H1 (cell line): ENCODE measurements around the gene EBF3. TPM values are rescaled to one million over a fixed set of nuclear protein-coding genes. Genes with fewer than 3 reads are reported as not detected.

Experiments used
- CTCF ChIA-PET: fragments of 300-600 bp; sonication (Branson Sonifier 250); formaldehyde crosslinking; loops from one replicate; lab custom pipeline; 2021; ENCODE audit not compliant: partially characterized antibody; lab: Charles Lee
- POLR2A ChIA-PET: fragments of 300-600 bp; sonication (Branson Sonifier 250); formaldehyde crosslinking; loops from one replicate; lab custom pipeline; 2021; ENCODE audit warnings: inconsistent platforms; ENCODE audit not compliant: partially characterized antibody; lab: Charles Lee
- DNase-seq, 2 experiments: peaks; one replicate each; pipeline versions ENCODE4 v3.0.0 to v3.0.0-alpha.2; 2010 to 2022; ENCODE audit warnings: low spot score in 2 of 2, low read depth in 1 of 2, mixed read lengths in 1 of 2
- FAIRE-seq: peaks from 2 replicates; lab custom pipeline; 2011; peaks lifted over from hg19 to GRCh38; lab: Jason Lieb, UNC
- H2AFZ ChIP-seq: 2 replicates; pipeline ENCODE4 v1.8.1; 2012; ENCODE audit warnings: low read length, inconsistent platforms
- H2AK5ac ChIP-seq: 2 replicates; pipeline ENCODE4 v1.6.1; 2013; ENCODE audit warnings: low read depth, low read length
- H2BK120ac ChIP-seq: replicated peaks from 2 replicates; pipeline ENCODE3; 2013; ENCODE audit warnings: low read depth, low read length, inconsistent platforms
- H2BK12ac ChIP-seq: 2 replicates; pipeline ENCODE4 v1.6.1; 2013; ENCODE audit warnings: low read depth, low read length
- H2BK15ac ChIP-seq: 2 replicates; pipeline ENCODE4 v1.6.1; 2013; ENCODE audit warnings: low read length
- H2BK20ac ChIP-seq: 2 replicates; pipeline ENCODE4 v1.6.1; 2013; ENCODE audit warnings: low read length
- H2BK5ac ChIP-seq: 2 replicates; pipeline ENCODE4 v1.6.1; 2013; ENCODE audit warnings: low read depth, low read length
- H3K14ac ChIP-seq: 2 replicates; pipeline ENCODE4 v1.6.1; 2013; ENCODE audit warnings: inconsistent platforms; ENCODE audit not compliant: insufficient read length
- H3K18ac ChIP-seq: 2 replicates; pipeline ENCODE4 v1.6.1; 2013; ENCODE audit warnings: low read length; ENCODE audit errors: extremely low read depth
- H3K23ac ChIP-seq: 2 replicates; pipeline ENCODE4 v1.6.1; 2013; ENCODE audit warnings: inconsistent platforms; ENCODE audit not compliant: insufficient read length
- H3K23me2 ChIP-seq: 2 replicates; pipeline ENCODE4 v1.6.1; 2013; ENCODE audit warnings: low read depth, low read length
- H3K27ac ChIP-seq: 2 replicates; pipeline ENCODE4 v1.6.1; 2011; ENCODE audit warnings: low read depth, low read length, inconsistent platforms
- H3K27me3 ChIP-seq, 4 experiments: replicated peaks in 1 of 4; 1 replicate in 1 of 4; 2 replicates in 3 of 4; pipeline versions ENCODE4 v1.6.1 to v1.8.1; 2011 to 2013; ENCODE audit warnings: low read length in 3 of 4, mild to moderate bottlenecking in 3 of 4, inconsistent platforms in 2 of 4, mixed read lengths in 2 of 4, moderate library complexity in 1 of 4; ENCODE audit not compliant: control insufficient read depth in 3 of 4, insufficient read depth in 3 of 4; ENCODE audit errors: extremely low read depth in 1 of 4
- H3K36me3 ChIP-seq, 4 experiments: 2 replicates each; pipeline versions ENCODE4 v1.6.1 to v1.8.1; 2011 to 2013; ENCODE audit warnings: mild to moderate bottlenecking in 4 of 4, low read length in 3 of 4, moderate library complexity in 2 of 4, control low read depth in 1 of 4, inconsistent platforms in 1 of 4; ENCODE audit not compliant: insufficient read depth in 4 of 4, control insufficient read depth in 2 of 4
- H3K4ac ChIP-seq: replicated peaks from 2 replicates; pipeline ENCODE3; 2013; ENCODE audit warnings: low read length, low read depth, mixed read lengths, inconsistent platforms; ENCODE audit not compliant: insufficient read length
- H3K4me1 ChIP-seq, 4 experiments: replicated peaks in 1 of 4; 1 replicate in 1 of 4; 2 replicates in 3 of 4; pipeline versions ENCODE4 v1.6.1 to v1.8.1; 2011 to 2013; ENCODE audit warnings: low read length in 3 of 4, inconsistent platforms in 2 of 4, mixed read lengths in 1 of 4; ENCODE audit not compliant: insufficient read depth in 4 of 4, control insufficient read depth in 3 of 4
- H3K4me2 ChIP-seq, 2 experiments: 2 replicates each; pipeline versions ENCODE4 v1.6.1 to v1.8.1; 2011 to 2013; ENCODE audit warnings: low read depth in 2 of 2, low read length in 2 of 2, control low read depth in 1 of 2, inconsistent platforms in 1 of 2, mild to moderate bottlenecking in 1 of 2; ENCODE audit not compliant: insufficient read depth in 1 of 2
- H3K4me3 ChIP-seq, 4 experiments: fragments of 200-600, 300-600 bp in 1 of 4; sonication (generic), shearing (Covaris generic), sonication (Bioruptor Twin) in 1 of 4; 2 replicates each; pipeline versions ENCODE4 v1.5.1 to v1.8.1; 2011 to 2016; ENCODE audit warnings: low read length in 4 of 4, low read depth in 3 of 4, control low read depth in 2 of 4, inconsistent platforms in 2 of 4, mild to moderate bottlenecking in 2 of 4, mixed read lengths in 1 of 4, moderate library complexity in 1 of 4; ENCODE audit not compliant: insufficient read depth in 2 of 4; ENCODE audit errors: extremely low read depth in 1 of 4
- H3K56ac ChIP-seq: replicated peaks from 2 replicates; pipeline ENCODE3; 2013; ENCODE audit warnings: low read depth, mild to moderate bottlenecking, mixed read lengths, low read length, inconsistent platforms; ENCODE audit not compliant: insufficient read length
- H3K79me1 ChIP-seq: 2 replicates; pipeline ENCODE4 v1.6.1; 2013; ENCODE audit warnings: low read depth, low read length, control low read depth
- H3K79me2 ChIP-seq, 2 experiments: 2 replicates each; pipeline versions ENCODE4 v1.6.1 to v1.8.1; 2012 to 2013; ENCODE audit warnings: low read length in 2 of 2, mild to moderate bottlenecking in 2 of 2, inconsistent platforms in 1 of 2; ENCODE audit not compliant: insufficient read depth in 2 of 2, control insufficient read depth in 1 of 2
- H3K9ac ChIP-seq, 4 experiments: replicated peaks in 1 of 4; 1 replicate in 1 of 4; 2 replicates in 3 of 4; pipeline versions ENCODE4 v1.6.1 to v1.8.1; 2011 to 2013; ENCODE audit warnings: low read depth in 3 of 4, low read length in 3 of 4, control low read depth in 2 of 4, mild to moderate bottlenecking in 2 of 4, moderate library complexity in 2 of 4, inconsistent platforms in 1 of 4; ENCODE audit errors: extremely low read depth in 1 of 4
- H3K9me3 ChIP-seq, 2 experiments: 2 replicates each; pipeline versions ENCODE4 v1.6.1 to v1.8.1; 2012 to 2013; ENCODE audit warnings: mild to moderate bottlenecking in 2 of 2, moderate library complexity in 2 of 2, control low read depth in 1 of 2, inconsistent platforms in 1 of 2, low read depth in 1 of 2, low read length in 1 of 2, mixed read lengths in 1 of 2; ENCODE audit not compliant: insufficient read depth in 2 of 2
- H4K20me1 ChIP-seq, 2 experiments: replicated peaks in 1 of 2; 2 replicates each; pipeline versions ENCODE3 to v1.8.1; 2011 to 2013; ENCODE audit warnings: inconsistent platforms in 2 of 2, low read length in 2 of 2, mild to moderate bottlenecking in 1 of 2; ENCODE audit not compliant: insufficient read depth in 2 of 2, control insufficient read depth in 1 of 2
- H4K5ac ChIP-seq: 2 replicates; pipeline ENCODE4 v1.6.1; 2013; ENCODE audit warnings: low read length, low read depth, mixed read lengths, inconsistent platforms; ENCODE audit not compliant: insufficient read length
- H4K8ac ChIP-seq: 2 replicates; pipeline ENCODE4 v1.8.0; 2013; ENCODE audit warnings: mild to moderate bottlenecking, moderate library complexity, low read length, inconsistent platforms; ENCODE audit not compliant: insufficient read depth; ENCODE audit errors: extremely low read depth
- H4K91ac ChIP-seq: replicated peaks from 2 replicates; pipeline ENCODE3; 2013; ENCODE audit warnings: low read length, mixed read lengths, inconsistent platforms; ENCODE audit not compliant: insufficient read length
- BACH1 ChIP-seq: IDR thresholded peaks from 2 replicates; pipeline ENCODE4 v1.6.1; 2012; ENCODE audit warnings: low read length, improper control_type of control experiment
- CEBPB ChIP-seq: IDR thresholded peaks from 2 replicates; pipeline ENCODE4 v1.6.1; 2012; ENCODE audit warnings: low read depth, low read length
- CTBP2 ChIP-seq: IDR thresholded peaks from 2 replicates; pipeline ENCODE4 v1.7.0; 2011; ENCODE audit warnings: borderline replicate concordance, mild to moderate bottlenecking, moderate library complexity, mixed read lengths, low read length; ENCODE audit not compliant: insufficient read depth, insufficient read length
- EZH2 ChIP-seq: fragments of 200-600 bp; sonication (generic); IDR thresholded peaks from 2 replicates; pipeline ENCODE4 v1.7.1; 2012; ENCODE audit warnings: low read depth, mild to moderate bottlenecking, moderate library complexity, low read length, inconsistent platforms; ENCODE audit not compliant: severe bottlenecking
- NANOG ChIP-seq: IDR thresholded peaks from 2 replicates; pipeline ENCODE4 v1.6.1; 2011; ENCODE audit warnings: low read length, low read depth, mild to moderate bottlenecking, inconsistent platforms; ENCODE audit not compliant: insufficient read depth, poor library complexity, severe bottlenecking
- YY1 ChIP-seq: IDR thresholded peaks from 2 replicates; pipeline ENCODE4 v1.6.1; 2011; ENCODE audit warnings: low read depth, mild to moderate bottlenecking, low read length
- WGBS, 2 experiments: shearing (Covaris generic) in 1 of 2; methylation state at CpG; one replicate each; pipeline versions ENCODE4 v1.1.6 to v1.1.7; 2013 to 2015; ENCODE audit warnings: low lambda C conversion rate in 2 of 2, mixed read lengths in 2 of 2, inconsistent platforms in 1 of 2, low coverage in 1 of 2, missing lambda C conversion rate in 1 of 2; ENCODE audit not compliant: insufficient replicate concordance in 2 of 2, insufficient coverage in 1 of 2, insufficient read length in 1 of 2; ENCODE audit errors: extremely low coverage in 1 of 2, missing lambda C conversion rate in 1 of 2; 5-methylcytosine and 5-hydroxymethylcytosine counted together
- polyA plus RNA-seq, 7 experiments: library from polyadenylated mRNA; depleted of rRNA in 3 of 7; stranded (reverse) in 5 of 7; unstranded in 2 of 7; fragments of >200 nt in 5 of 7; fragments of 200-250 nt in 2 of 7; gene quantifications; 1 replicate in 5 of 7; 2 replicates in 1 of 7; 4 replicates in 1 of 7; pipeline versions ENCODE4 v1.2.1 to v1.2.3, GENCODE V29; 2011 to 2013; ENCODE audit warnings: missing spikeins in 2 of 7, mixed read lengths in 2 of 7
- total RNA-seq: library from RNA; stranded (reverse); fragmentation: NEBNext Ultra II Directional; extraction: Animal tissue kit (Norgen Biotek cat#: 25700); gene quantifications from 2 replicates; pipeline ENCODE4 v1.2.1, GENCODE V29; 2021

EBF3 gene
- total and polyA plus RNA-seq, 2 of the 8 experiments (the other 6 are each of a cell fraction or from before 2014, with no cell fraction given), result 0.08 to 0.26 TPM

DNA sequence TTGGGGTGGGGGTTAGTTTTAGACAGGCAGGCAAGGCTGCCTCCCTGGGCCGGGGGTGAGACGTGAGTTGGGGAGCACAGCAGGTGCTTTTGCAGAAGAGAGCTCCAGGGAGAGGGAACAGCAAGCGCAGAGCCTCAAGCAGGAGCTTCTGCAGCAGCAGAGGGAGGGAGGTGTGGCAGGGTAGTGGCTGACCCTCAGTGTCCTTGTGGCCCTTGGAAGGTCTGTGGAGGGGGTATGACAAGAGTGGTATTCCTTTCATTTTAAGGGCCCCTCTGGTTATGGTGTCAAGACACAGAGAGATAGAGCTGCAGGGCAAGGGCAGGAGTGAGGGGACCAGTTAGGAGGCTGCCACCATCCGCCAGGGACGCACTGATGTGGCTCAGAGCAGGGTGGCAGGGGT is 138.9 kb downstream of the EBF3 start:
- DNase-seq (no peak), FAIRE-seq (no peak)
- Histone ChIP-seq H3K18ac (no peak overlapping the region), H3K27ac (no peak overlapping the region), H3K4me1 (no peaks in the 10 kb centered on the region), H3K14ac (no peak overlapping the region), H2BK5ac (no peak overlapping the region), H4K5ac (no peak overlapping the region), H4K8ac (no peak overlapping the region), H2AFZ (no peak overlapping the region), H3K23me2 (no peaks in the 10 kb centered on the region), H3K36me3 (no peaks in the 10 kb centered on the region), H2BK12ac (no peak overlapping the region), H3K56ac (no peak overlapping the region), H3K4me2 (no peak overlapping the region), H2BK15ac (no peak overlapping the region), H4K91ac (no peak overlapping the region), H2BK20ac (no peak overlapping the region), H3K23ac (no peak overlapping the region), H3K79me1 (no peaks in the 10 kb centered on the region), H3K9me3 (no peaks in the 10 kb centered on the region), H3K9ac (no peak overlapping the region), H4K20me1 (no peaks in the 10 kb centered on the region), H2AK5ac (no peak overlapping the region), H2BK120ac (no peak overlapping the region), H3K4me3 (no peak overlapping the region), H3K4ac (no peak overlapping the region), H3K79me2 (no peaks in the 10 kb centered on the region), H3K27me3 (no peaks in the 10 kb centered on the region)
- POLR2A ChIA-PET, result no interaction called here
- CTCF ChIA-PET, result interaction anchor here (1.1 kb wide), 1 partner anchor 28 kb away, joined by 3 read pairs; no protein-coding TSS in a partner anchor
- TF ChIP-seq BACH1, result no peak
- no peak for TF ChIP-seq YY1
- no peak for TF ChIP-seq CEBPB
- TF ChIP-seq CTBP2, result no peak
- TF ChIP-seq EZH2, result no peak
- TF ChIP-seq NANOG, result no peak
- 95% methylated on average over 5 of the region's 5 CpGs; no CpG with 5 or more reads in 1 of the 2 experiments for whole genome bisulfite sequencing, 2 experiments
